ENCODE data around the gene TMCC2.

TMCC2 gene

GRCh38 chr1:205239078-205239477 is 11.3 kb downstream of the TMCC2 start:
- no peak for TF ChIP-seq CTCF (IDR thresholded peaks at IDR 0.05; ENCODE audit: borderline replicate concordance, insufficient read depth, low read depth, low read length)
- H3K4me3 ChIP-seq (ENCODE audit: low read depth, low read length), result no peak overlapping the region

GRCh38 chr1:205240118-205240517 is 12.4 kb downstream of the TMCC2 start:
- no peak for TF ChIP-seq CTCF (IDR thresholded peaks at IDR 0.05; ENCODE audit: borderline replicate concordance, insufficient read depth, low read depth, low read length)
- H3K4me3 ChIP-seq (ENCODE audit: low read depth, low read length), result no peak overlapping the region

DNA sequence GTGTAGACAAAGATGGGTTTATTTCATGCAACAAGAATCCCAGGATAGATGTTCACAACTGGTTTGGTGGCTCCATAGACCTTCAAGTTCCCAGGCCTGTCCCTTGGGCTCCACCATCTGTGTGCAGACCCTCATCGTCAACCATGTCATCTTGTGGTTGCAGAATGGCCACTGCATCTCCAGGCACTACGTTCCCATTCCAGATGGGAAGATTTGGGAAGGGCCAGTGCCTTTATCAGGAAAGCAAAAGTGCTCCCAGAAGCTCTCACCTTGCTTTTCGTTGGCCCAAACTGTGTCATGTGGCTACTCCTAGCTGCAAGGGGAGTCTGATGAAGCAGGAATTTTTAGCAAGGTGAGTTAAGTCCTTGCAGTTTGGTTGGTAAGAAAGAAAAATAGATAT is 12.8 kb downstream of the TMCC2 start:
- H3K4me3 ChIP-seq (ENCODE audit: low read depth, low read length), result no peak overlapping the region
- no peak for TF ChIP-seq CTCF (IDR thresholded peaks at IDR 0.05; ENCODE audit: borderline replicate concordance, insufficient read depth, low read depth, low read length)

DNA sequence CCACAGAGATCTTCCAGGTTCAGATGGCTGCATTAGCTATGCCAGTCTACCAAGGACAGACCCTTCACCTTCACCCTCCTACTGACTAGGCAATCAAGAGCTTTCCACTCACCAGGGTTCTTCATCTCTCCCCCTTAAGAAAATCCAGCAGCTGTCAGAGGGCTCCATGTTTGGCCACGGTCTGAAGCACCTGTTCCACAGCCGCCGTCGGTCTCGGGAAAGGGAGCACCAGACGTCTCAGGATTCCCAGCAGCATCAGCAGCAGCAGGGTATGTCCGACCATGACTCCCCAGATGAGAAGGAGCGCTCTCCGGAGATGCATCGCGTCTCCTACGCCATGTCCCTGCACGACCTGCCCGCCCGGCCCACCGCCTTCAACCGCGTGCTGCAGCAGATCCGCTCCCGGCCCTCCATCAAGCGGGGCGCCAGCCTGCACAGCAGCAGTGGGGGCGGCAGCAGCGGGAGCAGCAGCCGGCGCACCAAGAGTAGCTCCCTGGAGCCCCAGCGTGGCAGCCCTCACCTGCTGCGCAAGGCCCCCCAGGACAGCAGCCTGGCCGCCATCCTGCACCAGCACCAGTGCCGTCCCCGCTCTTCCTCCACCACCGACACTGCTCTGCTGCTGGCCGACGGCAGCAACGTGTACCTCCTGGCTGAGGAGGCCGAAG is 13.8 kb downstream of the TMCC2 start:
- TF ChIP-seq CTCF (IDR thresholded peaks at IDR 0.05; ENCODE audit: borderline replicate concordance, insufficient read depth, low read depth, low read length), result no peak
- H3K4me3 ChIP-seq (ENCODE audit: low read depth, low read length), result no peak overlapping the region

DNA sequence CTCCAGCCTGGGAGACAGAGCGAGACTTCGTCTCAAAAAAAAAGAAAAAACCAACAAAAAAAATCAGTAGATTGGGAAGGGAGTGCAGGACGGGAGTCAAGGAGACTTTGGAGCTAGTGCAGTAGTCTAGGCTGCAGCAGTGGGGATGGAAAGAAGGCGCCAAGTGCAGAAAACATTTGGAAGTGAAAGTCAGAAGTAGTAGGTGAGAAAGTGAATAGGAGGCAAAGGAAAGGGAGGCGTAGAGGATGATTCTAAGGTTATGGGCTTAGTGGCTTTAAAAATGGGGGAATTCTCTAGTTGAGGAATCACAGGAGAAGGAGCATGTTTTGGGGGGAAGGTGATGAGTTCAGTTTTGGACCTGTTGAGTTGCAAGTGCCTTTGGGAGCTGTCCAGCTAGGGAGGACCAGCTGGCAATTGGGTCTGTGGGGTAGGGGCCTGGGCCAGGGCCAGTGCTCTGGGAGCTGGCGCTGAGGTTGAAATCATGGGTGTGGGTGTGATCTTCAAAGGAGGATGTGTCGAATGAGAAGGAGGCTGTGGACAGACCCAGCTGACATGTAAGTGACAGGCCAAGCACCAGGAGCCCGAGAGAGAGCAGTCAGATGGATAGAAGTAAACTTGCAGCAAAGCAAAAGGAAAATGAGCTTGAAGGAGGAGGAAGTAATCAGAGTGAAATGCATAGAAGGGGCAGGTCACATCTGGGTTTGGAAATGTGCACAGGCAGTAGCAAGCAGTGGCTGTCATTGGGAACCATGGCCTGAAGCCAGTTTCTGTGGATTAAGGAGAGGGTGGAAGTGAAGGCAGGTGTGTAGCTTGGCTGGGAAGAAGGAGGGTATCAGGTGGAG is 15.8 kb downstream of the TMCC2 start:
- H3K4me3 ChIP-seq (ENCODE audit: low read depth, low read length), result no peak overlapping the region

DNA sequence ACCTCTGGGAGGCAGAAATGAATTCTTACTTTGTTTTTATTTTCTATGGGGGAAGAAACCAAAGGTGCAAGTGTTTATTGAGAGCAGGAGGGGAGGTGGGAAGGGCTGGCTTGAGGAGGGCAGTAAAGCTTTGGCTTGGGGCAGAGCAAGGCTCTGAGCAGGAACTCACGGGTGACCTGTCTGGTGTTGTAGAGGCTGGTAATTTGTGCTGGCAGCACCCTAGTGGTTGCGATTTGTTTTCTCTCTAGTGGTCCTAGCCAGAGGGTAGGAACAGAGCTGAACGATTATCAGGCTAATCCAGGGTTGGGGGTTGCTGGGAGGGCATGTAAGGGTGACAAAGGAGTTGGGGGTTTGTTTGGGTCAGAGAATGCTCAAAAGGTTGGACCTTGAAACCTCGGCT is 16.6 kb downstream of the TMCC2 start:
- no peak for TF ChIP-seq CTCF (IDR thresholded peaks at IDR 0.05; ENCODE audit: borderline replicate concordance, insufficient read depth, low read depth, low read length)

More for the DNA sequence above, 15.8 kb downstream of the TMCC2 start:
- TF ChIP-seq CTCF (IDR thresholded peaks at IDR 0.05; ENCODE audit: borderline replicate concordance, insufficient read depth, low read depth, low read length), result no peak

GRCh38 chr1:205245096-205245495 is 17.4 kb downstream of the TMCC2 start:
- TF ChIP-seq CTCF (IDR thresholded peaks at IDR 0.05; ENCODE audit: borderline replicate concordance, insufficient read depth, low read depth, low read length), result no peak
- no peak overlapping the region for H3K4me3 ChIP-seq (ENCODE audit: low read depth, low read length)

More for the DNA sequence above, 16.6 kb downstream of the TMCC2 start:
- H3K4me3 ChIP-seq (ENCODE audit: low read depth, low read length), result no peak overlapping the region

All from GM12875 (cell line).